Endothelial cell of umbilical vein (primary cell): ENCODE results near the gene RNF43. TPM values are rescaled to one million over a fixed set of nuclear protein-coding genes. Genes with fewer than 3 reads are reported as not detected.

ENCODE experiments used
- BruUV-seq: library from RNA; stranded (reverse); fragments of 400-500 nt; replicated peaks from 2 replicates; lab custom pipeline; 2021; lab: Mats Ljungman, UMichigan
- CTCF ChIA-PET: fragments of 300-600, 350-600 bp; sonication (Branson Sonifier 250); formaldehyde crosslinking; loops from one replicate; lab custom pipeline; 2021; ENCODE audit warnings: antibody characterized with exemption, inconsistent platforms; lab: Charles Lee
- POLR2A ChIA-PET: fragments of 300-600, 350-600 bp; sonication (Branson Sonifier 250); formaldehyde crosslinking; loops from one replicate; lab custom pipeline; 2021; ENCODE audit warnings: antibody characterized with exemption, inconsistent platforms; lab: Charles Lee
- DNase-seq: peaks from one replicate; pipeline ENCODE4 v3.0.0-alpha.2; 2011; ENCODE audit warnings: low read depth, low spot score
- FAIRE-seq: peaks from 2 replicates; lab custom pipeline; 2011; peaks lifted over from hg19 to GRCh38; lab: Jason Lieb, UNC
- H2AFZ ChIP-seq: 2 replicates; pipeline ENCODE4 v1.6.0; 2012; ENCODE audit warnings: low read depth, low read length, control low read depth, inconsistent platforms
- H3K27ac ChIP-seq: 2 replicates; pipeline ENCODE4 v1.5.1; 2011; ENCODE audit warnings: low read depth, mild to moderate bottlenecking, control low read depth, low read length, moderate library complexity; ENCODE audit not compliant: insufficient read depth
- H3K27me3 ChIP-seq, 2 experiments: 2 replicates each; pipeline versions ENCODE4 v1.6.0 to v1.6.1; 2011; ENCODE audit warnings: low read length in 2 of 2, mixed read lengths in 1 of 2; ENCODE audit not compliant: control insufficient read depth in 2 of 2, insufficient read depth in 2 of 2
- H3K36me3 ChIP-seq, 2 experiments: 2 replicates in 1 of 2; 3 replicates in 1 of 2; pipeline ENCODE4 v1.5.1; 2011; ENCODE audit warnings: low read length in 2 of 2, mild to moderate bottlenecking in 1 of 2, moderate library complexity in 1 of 2; ENCODE audit not compliant: control insufficient read depth in 2 of 2, insufficient read depth in 2 of 2; ENCODE audit errors: extremely low read depth in 1 of 2
- H3K4me1 ChIP-seq: 3 replicates; pipeline ENCODE4 v1.5.1; 2011; ENCODE audit warnings: mild to moderate bottlenecking, low read length; ENCODE audit not compliant: control insufficient read depth, insufficient read depth; ENCODE audit errors: extremely low read depth
- H3K4me2 ChIP-seq: 2 replicates; pipeline ENCODE4 v1.6.1; 2011; ENCODE audit warnings: low read length, control low read depth, mixed read lengths; ENCODE audit not compliant: insufficient read depth
- H3K4me3 ChIP-seq, 3 experiments: fragments of 200-600 bp in 1 of 3; sonication (generic), shearing (Covaris generic) in 1 of 3; replicated peaks in 1 of 3; 2 replicates each; pipeline ENCODE4 v1.5.1; 2011 to 2016; ENCODE audit warnings: control low read depth in 3 of 3, low read length in 3 of 3, mild to moderate bottlenecking in 2 of 3, inconsistent platforms in 1 of 3, low read depth in 1 of 3, moderate library complexity in 1 of 3; ENCODE audit not compliant: insufficient read depth in 1 of 3
- H3K79me2 ChIP-seq: 2 replicates; pipeline ENCODE4 v1.6.0; 2012; ENCODE audit warnings: low read length, inconsistent platforms; ENCODE audit not compliant: control insufficient read depth, insufficient read depth
- H3K9ac ChIP-seq: replicated peaks from 2 replicates; pipeline ENCODE3; 2011; ENCODE audit warnings: low read length, control low read depth; ENCODE audit not compliant: insufficient read depth; ENCODE audit errors: extremely low read depth
- H3K9me1 ChIP-seq: replicated peaks from 3 replicates; pipeline ENCODE4 v1.6.0; 2011; ENCODE audit warnings: mild to moderate bottlenecking, low read length; ENCODE audit not compliant: control insufficient read depth, insufficient read depth; ENCODE audit errors: extremely low read depth
- H3K9me3 ChIP-seq: replicated peaks from 2 replicates; pipeline ENCODE4 v1.5.1; 2012; ENCODE audit warnings: low read length, inconsistent platforms; ENCODE audit not compliant: control insufficient read depth, insufficient read depth
- H4K20me1 ChIP-seq: replicated peaks from 2 replicates; pipeline ENCODE3; 2011; ENCODE audit warnings: mild to moderate bottlenecking, low read length; ENCODE audit not compliant: control insufficient read depth, insufficient read depth; ENCODE audit errors: extremely low read depth
- EZH2 ChIP-seq: IDR thresholded peaks from 2 replicates; pipeline ENCODE4 v1.6.1; 2012; ENCODE audit warnings: borderline replicate concordance, low read depth, mild to moderate bottlenecking, moderate library complexity, low read length, inconsistent platforms; ENCODE audit not compliant: severe bottlenecking
- FOS ChIP-seq: IDR thresholded peaks from 2 replicates; pipeline ENCODE4 v1.6.1; 2011; ENCODE audit warnings: mild to moderate bottlenecking, low read length, moderate library complexity, borderline replicate concordance; ENCODE audit not compliant: insufficient read depth
- GATA2 ChIP-seq: IDR thresholded peaks from 2 replicates; pipeline ENCODE4 v1.7.0; 2011; ENCODE audit warnings: low read depth, mild to moderate bottlenecking, moderate library complexity, mixed read lengths, low read length; ENCODE audit not compliant: insufficient read length, insufficient read depth
- JUN ChIP-seq: IDR thresholded peaks from 2 replicates; pipeline ENCODE4 v1.6.1; 2011; ENCODE audit warnings: borderline replicate concordance, low read depth; ENCODE audit not compliant: insufficient read length, insufficient read depth
- MAX ChIP-seq: IDR thresholded peaks from 2 replicates; pipeline ENCODE4 v1.6.1; 2011; ENCODE audit not compliant: insufficient read depth, insufficient read length
- MYC ChIP-seq: IDR thresholded peaks from one replicate; pipeline ENCODE4 v1.6.1; 2011; ENCODE audit warnings: mild to moderate bottlenecking, low read depth, low read length
- POLR2A ChIP-seq: IDR thresholded peaks from 2 replicates; pipeline ENCODE4 v1.6.1; 2012; ENCODE audit warnings: low read depth, mild to moderate bottlenecking, control low read depth, low read length
- POLR2AphosphoS5 ChIP-seq: IDR thresholded peaks from 2 replicates; pipeline ENCODE4 v1.6.1; 2012; ENCODE audit warnings: low read depth, mild to moderate bottlenecking, control low read depth, low read length, moderate library complexity; ENCODE audit not compliant: insufficient read depth
- dilution Hi-C: fragments of 300-500 bp; cut with MboI; formaldehyde crosslinking; loops from one replicate; pipeline ENCODE4 v1.15.0; 2019; ENCODE audit warnings: low sequenced_read_pairs; ENCODE audit not compliant: extremely low pct_ligation_motif_present
- intact Hi-C: fragments of 100-400 bp; cut with micrococcal nuclease; formaldehyde crosslinking; loops from one replicate; pipeline ENCODE4 v1.10.0; 2022
- polyA plus RNA-seq, 4 experiments: library from polyadenylated mRNA; depleted of rRNA in 3 of 4; stranded (reverse) in 3 of 4; unstranded in 1 of 4; fragments of >200 nt; gene quantifications; 2 replicates each; pipeline versions ENCODE4 v1.2.1 to v1.2.3, GENCODE V29; 2011 to 2012; ENCODE audit warnings: missing spikeins in 1 of 4
- total RNA-seq: library from RNA; stranded (reverse); gene quantifications from 2 replicates; pipeline ENCODE4 v1.2.3, GENCODE V29; 2021
- TF ChIP-seq, protein P1 (sequence below), 2 donors: IDR thresholded peaks; 1 replicate in 1 of 2; 2 replicates in 1 of 2; pipeline ENCODE4 v1.5.1; 2011; ENCODE audit warnings: low read length in 2 of 2, mild to moderate bottlenecking in 2 of 2, moderate library complexity in 2 of 2, control low read depth in 1 of 2, inconsistent platforms in 1 of 2, low read depth in 1 of 2; ENCODE audit not compliant: insufficient read depth in 1 of 2; ENCODE audit errors: extremely low read depth in 1 of 2

RNF43 gene
- total and polyA plus RNA-seq, 2 donors (not counting 3 experiments of a cell fraction or from before 2014, with no cell fraction given), result not detected

DNA sequence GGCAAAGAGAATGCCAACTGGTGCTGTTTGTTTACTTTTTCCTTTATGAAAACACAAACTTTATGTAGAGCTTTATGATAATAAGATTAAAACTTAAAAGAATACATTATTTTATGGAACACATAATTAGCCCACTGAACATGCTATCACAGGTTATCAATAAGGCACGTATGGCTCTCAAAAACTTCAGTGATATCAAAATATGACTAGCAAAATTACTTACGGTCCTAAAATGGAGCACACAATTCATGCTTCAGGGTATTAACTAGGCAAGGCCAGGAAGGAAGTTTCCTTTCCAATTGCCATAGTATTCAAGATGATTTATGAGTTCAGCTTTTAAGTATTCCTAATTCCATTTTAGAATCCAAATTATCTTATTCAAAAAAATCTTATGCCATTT, 3.6 kb downstream of the RNF43 start:
- Histone ChIP-seq H3K36me3 (no peaks in the 10 kb centered on the region), H3K27ac (no peak overlapping the region), H3K79me2 (no peaks in the 10 kb centered on the region), H3K4me1 (no peaks in the 10 kb centered on the region), H3K9me3 (no peaks in the 10 kb centered on the region), H3K4me2 (no peak overlapping the region), H4K20me1 (no peaks in the 10 kb centered on the region), H2AFZ (no peak overlapping the region), H3K4me3 (no peak overlapping the region), H3K9me1 (no peaks in the 10 kb centered on the region), H3K9ac (no peak overlapping the region), H3K27me3 (peaks cover 3 to 38% of the 10 kb centered on the region in 2 experiments)
- CTCF ChIA-PET, result interaction anchor here (1.0 to 1.4 kb wide), 3 partner anchors 23 to 109 kb away, joined by 3 to 5 read pairs (median 4); no protein-coding TSS in a partner anchor
- DNase-seq, result no peak
- no peak for FAIRE-seq
- POLR2A ChIA-PET, result no interaction called here
- dilution Hi-C loops, result no loop called here
- intact Hi-C loops, result no loop called here
- no TSS peak for BruUV-seq
- TF ChIP-seq MYC, result no peak
- no peak for TF ChIP-seq MAX
- TF ChIP-seq FOS, result no peak
- no peak for TF ChIP-seq GATA2
- no peak for TF ChIP-seq POLR2AphosphoS5
- TF ChIP-seq, protein P1, sequence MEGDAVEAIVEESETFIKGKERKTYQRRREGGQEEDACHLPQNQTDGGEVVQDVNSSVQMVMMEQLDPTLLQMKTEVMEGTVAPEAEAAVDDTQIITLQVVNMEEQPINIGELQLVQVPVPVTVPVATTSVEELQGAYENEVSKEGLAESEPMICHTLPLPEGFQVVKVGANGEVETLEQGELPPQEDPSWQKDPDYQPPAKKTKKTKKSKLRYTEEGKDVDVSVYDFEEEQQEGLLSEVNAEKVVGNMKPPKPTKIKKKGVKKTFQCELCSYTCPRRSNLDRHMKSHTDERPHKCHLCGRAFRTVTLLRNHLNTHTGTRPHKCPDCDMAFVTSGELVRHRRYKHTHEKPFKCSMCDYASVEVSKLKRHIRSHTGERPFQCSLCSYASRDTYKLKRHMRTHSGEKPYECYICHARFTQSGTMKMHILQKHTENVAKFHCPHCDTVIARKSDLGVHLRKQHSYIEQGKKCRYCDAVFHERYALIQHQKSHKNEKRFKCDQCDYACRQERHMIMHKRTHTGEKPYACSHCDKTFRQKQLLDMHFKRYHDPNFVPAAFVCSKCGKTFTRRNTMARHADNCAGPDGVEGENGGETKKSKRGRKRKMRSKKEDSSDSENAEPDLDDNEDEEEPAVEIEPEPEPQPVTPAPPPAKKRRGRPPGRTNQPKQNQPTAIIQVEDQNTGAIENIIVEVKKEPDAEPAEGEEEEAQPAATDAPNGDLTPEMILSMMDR (IDR thresholded peaks at IDR 0.05; ENCODE audit: extremely low read depth in 1 of 2, insufficient read depth in 1 of 2, low read depth in 1 of 2, low read length in 2 of 2), result no peak
- TF ChIP-seq POLR2A, result no peak
- no peak for TF ChIP-seq JUN
- TF ChIP-seq EZH2, result no peak
